NB4 (cell line): ENCODE data around the gene DSCAM.
A peak's percentile ranks its signal among the peaks of the same experiment; 100 is the strongest.

Experiments
- DNase-seq: peaks from one replicate; pipeline ENCODE4 v3.0.0; 2010; ENCODE audit warnings: low read depth
- H3K4me3 ChIP-seq: one replicate; pipeline ENCODE4 v1.5.1; 2011; ENCODE audit warnings: mild to moderate bottlenecking, low read depth, low read length, moderate library complexity
- MYC ChIP-seq: IDR thresholded peaks from 2 replicates; pipeline ENCODE4 v1.6.1; 2011; ENCODE audit warnings: low read depth, low read length
- POLR2A ChIP-seq: IDR thresholded peaks from 2 replicates; pipeline ENCODE4 v1.6.1; 2011; ENCODE audit warnings: mild to moderate bottlenecking; ENCODE audit not compliant: insufficient read length; ENCODE audit errors: extremely low read depth
- TF ChIP-seq, protein P1 (sequence below): IDR thresholded peaks from 2 replicates; pipeline ENCODE4 v1.6.1; 2011; ENCODE audit warnings: low read depth, low read length
- TF ChIP-seq, protein P2 (sequence below): IDR thresholded peaks from one replicate; pipeline ENCODE4 v1.5.1; 2012; ENCODE audit warnings: low read depth, low read length

DSCAM gene

DNA sequence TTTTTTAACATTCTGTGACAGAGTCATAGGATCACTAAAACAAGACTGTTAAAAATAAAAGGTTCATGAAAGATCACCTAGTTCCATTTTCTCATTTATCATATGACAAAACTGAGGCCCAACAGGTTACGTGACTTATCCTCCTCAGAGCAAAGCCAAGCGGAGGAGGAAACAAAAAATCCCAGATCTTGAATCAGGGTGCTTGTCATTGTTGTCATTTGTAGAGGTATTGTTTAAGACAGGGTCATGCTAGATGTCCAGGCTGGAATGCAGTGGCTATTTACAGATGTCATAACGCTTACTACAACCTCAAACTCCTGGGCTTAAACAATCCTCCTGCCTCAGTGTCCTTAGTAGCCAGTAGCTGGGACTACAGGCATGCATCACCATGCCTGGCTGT lies 293.2 kb downstream of the DSCAM start:
- H3K4me3 ChIP-seq, result no peak overlapping the region
- no peak for DNase-seq
- TF ChIP-seq, protein P1, sequence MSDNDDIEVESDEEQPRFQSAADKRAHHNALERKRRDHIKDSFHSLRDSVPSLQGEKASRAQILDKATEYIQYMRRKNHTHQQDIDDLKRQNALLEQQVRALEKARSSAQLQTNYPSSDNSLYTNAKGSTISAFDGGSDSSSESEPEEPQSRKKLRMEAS, result no peak
- TF ChIP-seq POLR2A, result no peak
- TF ChIP-seq MYC, result no peak
- TF ChIP-seq, protein P2, sequence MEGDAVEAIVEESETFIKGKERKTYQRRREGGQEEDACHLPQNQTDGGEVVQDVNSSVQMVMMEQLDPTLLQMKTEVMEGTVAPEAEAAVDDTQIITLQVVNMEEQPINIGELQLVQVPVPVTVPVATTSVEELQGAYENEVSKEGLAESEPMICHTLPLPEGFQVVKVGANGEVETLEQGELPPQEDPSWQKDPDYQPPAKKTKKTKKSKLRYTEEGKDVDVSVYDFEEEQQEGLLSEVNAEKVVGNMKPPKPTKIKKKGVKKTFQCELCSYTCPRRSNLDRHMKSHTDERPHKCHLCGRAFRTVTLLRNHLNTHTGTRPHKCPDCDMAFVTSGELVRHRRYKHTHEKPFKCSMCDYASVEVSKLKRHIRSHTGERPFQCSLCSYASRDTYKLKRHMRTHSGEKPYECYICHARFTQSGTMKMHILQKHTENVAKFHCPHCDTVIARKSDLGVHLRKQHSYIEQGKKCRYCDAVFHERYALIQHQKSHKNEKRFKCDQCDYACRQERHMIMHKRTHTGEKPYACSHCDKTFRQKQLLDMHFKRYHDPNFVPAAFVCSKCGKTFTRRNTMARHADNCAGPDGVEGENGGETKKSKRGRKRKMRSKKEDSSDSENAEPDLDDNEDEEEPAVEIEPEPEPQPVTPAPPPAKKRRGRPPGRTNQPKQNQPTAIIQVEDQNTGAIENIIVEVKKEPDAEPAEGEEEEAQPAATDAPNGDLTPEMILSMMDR, result no peak

DNA sequence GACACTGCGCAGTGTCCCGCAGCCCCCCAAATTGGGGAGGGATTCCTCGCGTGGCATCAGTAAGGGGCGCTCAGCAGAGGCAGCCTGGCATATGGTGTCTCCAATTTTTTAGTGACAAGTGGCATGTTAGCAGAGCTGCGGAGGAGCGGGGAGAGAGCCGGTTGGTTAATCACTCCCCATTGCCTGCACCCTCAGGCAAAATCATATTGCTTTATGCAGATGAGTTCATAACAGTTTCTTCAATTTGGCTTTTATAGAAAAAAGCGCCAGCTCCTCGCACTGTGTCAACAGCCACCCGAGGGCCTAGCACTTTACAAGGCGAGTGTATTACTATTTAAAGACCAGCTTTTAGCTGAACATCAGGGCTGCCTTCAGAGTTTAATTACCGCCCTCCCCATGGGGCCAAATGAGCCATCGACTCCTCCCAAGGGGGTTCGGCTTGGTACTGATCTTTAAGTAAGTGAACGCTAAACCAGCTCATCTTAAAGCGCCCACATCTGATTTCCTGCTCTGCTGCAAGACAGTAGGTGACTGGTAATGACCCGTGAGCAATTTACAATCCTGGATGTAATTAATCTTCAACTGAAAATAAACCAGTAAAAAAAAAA lies 298.9 kb downstream of the DSCAM start:
- no peak for TF ChIP-seq POLR2A
- TF ChIP-seq, protein P1, result no peak
- TF ChIP-seq, protein P2, result no peak
- TF ChIP-seq MYC, result no peak
- H3K4me3 ChIP-seq, result no peak overlapping the region
- DNase-seq, result no peak

DNA sequence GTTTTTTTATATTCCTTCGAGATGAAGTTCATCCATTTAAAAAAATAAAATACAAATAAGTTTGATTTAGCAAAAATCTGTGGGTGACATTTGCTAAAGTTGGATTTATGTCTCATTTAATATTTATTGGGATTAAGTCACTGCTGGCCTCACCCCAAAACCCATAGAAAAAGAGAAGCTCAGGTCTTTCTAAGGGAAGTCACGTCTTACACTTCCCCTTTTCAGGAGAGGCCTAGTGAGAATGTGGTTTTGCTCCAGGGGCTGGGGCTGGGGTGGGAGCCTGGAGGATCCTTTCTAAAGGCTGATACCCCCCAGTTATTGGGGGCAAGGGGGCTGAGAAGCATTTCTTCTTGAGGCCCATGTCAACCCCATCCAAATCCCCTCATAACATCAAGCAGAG lies 300.3 kb downstream of the DSCAM start:
- H3K4me3 ChIP-seq, result no peak overlapping the region
- DNase-seq, result peak; percentile 46
- TF ChIP-seq, protein P2, result no peak
- TF ChIP-seq MYC (no peak), POLR2A (no peak)
- TF ChIP-seq, protein P1, result no peak

DNA sequence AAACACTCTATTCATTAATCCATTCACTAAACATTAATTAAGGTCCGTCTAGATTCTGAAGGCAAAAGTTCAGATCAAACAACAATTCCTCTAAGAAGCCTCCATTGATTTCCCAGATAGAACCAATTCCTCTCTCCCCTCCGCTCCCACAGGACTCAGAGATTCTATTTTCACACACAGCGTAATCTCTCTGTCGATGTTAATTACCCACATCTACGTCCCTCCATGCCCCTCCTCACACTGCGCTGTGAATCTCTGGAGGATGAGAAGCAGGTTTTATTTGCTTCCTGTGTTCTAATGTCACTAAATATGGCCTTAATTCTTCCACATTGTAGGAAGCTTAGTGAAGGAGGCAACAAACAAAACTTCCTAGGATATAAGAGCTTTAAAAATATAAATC lies 306.7 kb downstream of the DSCAM start:
- no peak for DNase-seq
- H3K4me3 ChIP-seq, result no peak overlapping the region
- TF ChIP-seq MYC (no peak), POLR2A (no peak)
- TF ChIP-seq, protein P2, result no peak
- TF ChIP-seq, protein P1, result no peak

DNA sequence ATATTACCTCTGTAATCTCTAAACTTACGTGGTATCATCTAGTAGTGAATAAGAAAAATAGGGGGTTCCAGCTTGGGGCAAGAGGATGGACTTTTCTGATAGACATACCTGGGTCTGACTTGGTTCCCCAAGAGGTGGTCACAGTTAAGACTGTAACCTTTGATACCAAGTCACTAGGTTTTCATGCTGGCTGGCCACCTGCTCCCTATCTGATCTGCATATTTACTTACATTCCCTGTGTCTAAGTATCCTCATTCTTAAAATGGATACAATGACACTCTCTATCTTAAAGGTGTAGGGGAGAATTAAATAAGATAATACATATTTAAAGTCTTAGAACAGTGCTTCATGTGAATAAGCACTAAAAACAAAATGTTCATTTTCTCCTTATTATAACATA lies 312.1 kb downstream of the DSCAM start:
- H3K4me3 ChIP-seq, result no peak overlapping the region
- TF ChIP-seq POLR2A (no peak), MYC (no peak)
- TF ChIP-seq, protein P1, result no peak
- TF ChIP-seq, protein P2, result no peak
- DNase-seq, result no peak
